Stimulated activated CD4-positive, alpha-beta T cell treated with anti-CD3 and anti-CD28 coated beads, Interleukin-2, amount 100 ng/mL, for 4 hours (primary cell): ENCODE measurements around the gene NEK4.
"Not testable (repeated sequence)": the region's sequence is repeated elsewhere in the genome, so short reads cannot be mapped to it uniquely, and the experiment has no call there.

ENCODE experiments used
- DNase-seq: peaks from one replicate; pipeline ENCODE4 v3.0.0-alpha.2; 2020; ENCODE audit warnings: low read depth

The NEK4 gene

DNA sequence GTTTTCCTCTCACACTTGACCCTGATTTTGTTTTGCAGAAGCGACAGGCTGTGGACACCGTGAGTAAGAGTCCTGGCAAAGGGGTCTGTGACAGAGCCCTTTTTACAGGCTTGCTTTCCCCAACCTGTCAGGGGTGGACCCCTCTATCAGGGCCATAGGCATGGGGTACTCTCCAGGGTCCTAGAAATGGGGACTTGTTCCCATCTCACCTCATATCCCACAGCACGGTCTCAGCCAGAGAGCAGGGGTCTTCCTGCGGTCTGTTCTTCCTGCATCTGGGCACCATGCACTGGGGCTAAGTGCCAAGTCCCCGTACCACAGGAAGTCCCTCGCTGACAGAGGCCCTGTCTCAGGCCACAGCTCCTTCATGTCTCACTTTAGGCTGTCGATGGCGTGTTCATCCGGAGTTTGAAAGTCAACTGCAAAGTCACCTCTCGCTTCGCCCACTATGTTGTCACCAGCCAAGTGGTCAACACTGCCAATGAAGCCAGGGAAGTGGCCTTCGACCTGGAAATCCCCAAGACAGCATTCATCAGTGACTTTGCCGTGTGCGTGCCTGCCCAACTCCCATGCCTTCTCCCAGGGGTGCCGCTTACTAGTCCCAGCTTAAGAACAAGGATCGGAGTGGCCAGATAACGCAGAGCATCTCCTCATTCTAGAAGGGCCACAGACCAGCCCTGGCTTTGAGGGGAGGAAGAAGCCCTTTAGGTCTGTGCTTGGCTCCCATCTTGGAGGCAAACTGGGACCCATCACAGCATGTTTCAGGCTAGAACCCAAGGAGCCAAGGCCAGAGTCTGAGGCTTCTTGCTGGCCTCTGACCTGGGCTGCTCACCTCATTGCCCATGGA lies 7.4 kb upstream of the NEK4 start:
- no peak for DNase-seq

DNA sequence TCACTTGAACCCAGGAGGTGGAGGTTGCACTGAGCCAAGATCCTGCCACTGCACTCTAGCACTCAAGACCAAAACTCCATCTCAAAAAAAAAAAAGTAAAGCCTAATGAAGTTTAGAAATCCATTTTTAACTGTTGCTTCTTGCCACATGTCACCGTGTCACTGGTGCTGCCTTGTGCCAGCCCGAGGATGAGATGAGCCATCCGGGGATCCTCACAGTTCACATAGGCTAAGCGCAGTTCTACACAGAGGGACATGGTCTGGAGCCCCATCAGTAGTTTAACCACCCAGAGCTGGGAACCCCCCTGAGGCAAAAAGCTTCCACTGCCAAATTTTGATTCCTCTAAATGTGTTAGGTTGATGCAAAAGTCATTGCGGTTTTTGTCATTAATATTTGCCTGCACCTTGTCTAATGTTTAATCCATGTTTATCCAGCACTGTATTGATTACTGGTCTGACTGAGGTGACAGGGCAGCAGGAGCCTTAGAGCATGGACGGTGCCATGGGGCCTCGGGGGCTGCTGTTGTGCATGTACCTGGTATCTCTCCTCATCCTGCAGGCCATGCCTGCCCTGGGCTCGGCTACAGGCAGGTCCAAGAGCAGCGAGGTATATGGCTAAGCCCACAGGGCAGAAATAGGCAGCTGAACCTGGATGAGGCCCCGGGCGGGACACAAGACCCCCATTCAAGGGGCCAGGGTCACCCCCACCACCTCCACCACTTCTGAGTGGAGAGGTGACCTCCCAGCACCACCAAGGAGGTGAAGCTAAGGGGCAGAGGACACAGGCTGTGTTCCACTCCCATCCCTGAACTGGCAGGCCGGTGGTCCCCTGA lies 6.6 kb upstream of the NEK4 start, which contains the start of gene ITIH1:
ITIH1 (plus strand) TSS at position 473 of the 832 bp plus-strand sequence; CDS start at position 490, 17 bp downstream.
- no peak for DNase-seq

DNA sequence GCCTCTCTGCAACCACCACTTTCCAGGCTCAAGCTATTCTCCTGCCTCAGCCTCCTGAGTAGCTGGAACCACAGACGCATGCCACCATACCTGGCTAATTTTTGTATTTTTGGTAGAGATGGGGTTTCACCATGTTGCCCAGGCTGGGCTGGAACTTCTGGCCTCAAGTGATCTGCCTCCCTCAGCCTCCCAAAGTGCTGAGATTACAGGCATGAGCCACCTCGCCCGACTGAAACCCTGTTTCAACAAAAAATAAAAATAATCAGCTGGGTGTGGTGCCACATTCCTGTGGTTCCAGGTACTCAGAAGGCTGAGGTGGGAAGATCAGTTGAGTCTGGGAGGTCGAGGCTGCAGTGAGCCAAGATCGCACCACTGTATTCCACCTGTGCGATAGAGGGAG lies 5.7 kb upstream of the NEK4 start:
- not testable (repeated sequence) for DNase-seq

DNA sequence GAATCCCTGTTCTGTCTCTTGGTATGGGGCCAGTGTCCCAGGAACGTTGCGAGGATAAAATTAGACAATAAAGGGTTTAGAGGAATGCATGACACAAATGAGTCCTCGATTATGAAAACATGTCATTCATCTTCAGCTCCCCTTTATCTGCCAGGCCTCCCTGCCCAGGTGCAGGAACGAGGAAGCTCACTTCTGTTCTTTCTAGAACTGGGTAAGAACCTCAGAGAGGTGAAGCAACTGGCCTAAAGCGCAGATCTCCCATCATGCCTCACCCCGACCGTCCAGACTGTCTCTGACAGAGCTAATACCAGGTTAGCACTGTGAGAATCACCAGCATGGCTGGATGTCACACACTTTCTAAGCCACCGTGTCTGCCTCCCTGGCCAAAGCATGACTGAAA lies 5.1 kb upstream of the NEK4 start:
- DNase-seq: no peak

DNA sequence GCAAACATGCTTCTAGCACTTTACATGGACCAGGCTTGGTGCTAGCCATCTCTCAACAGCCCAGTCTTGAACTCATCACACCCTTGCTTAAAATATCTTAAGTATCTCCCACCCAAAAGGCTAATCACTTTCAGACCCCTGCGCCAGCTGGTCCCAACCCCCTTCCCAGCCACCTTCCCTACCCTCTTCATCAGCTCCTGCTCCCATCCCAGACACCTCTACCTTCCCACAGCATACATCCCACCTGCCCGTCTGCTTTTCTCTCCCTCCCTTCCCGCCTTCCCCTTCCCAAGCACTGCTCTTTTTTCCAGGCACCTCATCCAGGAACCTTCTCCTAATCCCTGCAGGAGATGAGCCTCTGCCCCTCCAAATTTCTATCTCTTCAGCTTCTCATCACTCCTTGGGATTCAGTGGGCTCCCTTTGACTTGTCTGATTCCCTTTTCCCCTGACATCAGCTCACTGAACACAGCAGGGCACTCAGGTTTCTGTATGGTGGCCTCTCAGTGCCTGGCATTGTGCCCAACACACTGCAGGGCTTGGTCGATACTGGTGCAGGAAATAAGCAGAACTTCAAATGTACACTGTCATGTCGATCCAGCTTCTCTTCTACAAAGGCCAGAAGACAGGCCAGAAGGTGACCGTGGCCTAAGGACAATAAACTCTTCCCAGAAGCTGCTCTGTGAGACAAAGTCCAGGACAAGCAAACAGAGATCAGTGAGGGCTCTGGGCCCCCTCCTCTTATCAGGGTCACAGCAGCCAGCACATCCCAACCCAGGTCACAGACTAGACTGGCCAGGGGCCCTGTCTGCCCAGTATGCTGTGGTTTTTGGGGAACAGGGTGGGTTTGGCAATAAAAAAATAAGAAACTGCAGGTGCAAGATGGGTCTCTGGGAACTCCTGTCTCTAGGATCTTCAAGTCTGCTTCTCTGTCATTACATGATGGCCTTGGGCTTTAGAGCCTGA lies 4.4 kb upstream of the NEK4 start:
- DNase-seq: no peak

DNA sequence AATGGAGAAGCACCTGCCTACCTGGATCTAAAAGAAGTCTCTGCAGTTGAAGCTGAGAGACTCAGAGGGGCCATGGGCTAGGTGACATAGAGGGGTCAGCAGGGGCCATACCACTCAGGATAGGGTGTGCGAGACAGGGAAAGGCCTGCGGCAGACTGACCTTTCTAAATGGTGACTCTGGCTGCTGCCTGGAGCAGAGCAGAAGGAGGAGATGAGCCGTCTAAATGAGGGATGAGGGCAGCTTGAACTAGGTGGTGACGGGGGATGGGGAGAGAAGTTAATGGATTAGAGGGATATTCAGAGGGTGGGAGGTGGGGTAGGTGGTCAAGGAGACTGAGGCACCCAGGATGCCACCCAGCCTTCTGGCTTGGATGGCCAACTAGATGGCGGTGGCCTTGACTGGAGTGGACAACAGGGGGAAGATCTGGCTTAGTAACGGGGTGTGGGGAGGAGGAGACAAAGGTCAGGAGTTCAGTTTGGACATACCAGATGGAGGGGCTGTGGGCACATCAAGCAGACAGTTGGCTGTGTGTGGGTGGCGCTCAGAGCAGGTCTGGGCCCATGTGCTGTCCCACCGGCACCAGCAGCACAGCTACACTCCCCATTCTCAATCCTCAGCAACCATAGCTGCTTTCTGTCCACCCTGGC lies 3.5 kb upstream of the NEK4 start:
- DNase-seq: no peak

DNA sequence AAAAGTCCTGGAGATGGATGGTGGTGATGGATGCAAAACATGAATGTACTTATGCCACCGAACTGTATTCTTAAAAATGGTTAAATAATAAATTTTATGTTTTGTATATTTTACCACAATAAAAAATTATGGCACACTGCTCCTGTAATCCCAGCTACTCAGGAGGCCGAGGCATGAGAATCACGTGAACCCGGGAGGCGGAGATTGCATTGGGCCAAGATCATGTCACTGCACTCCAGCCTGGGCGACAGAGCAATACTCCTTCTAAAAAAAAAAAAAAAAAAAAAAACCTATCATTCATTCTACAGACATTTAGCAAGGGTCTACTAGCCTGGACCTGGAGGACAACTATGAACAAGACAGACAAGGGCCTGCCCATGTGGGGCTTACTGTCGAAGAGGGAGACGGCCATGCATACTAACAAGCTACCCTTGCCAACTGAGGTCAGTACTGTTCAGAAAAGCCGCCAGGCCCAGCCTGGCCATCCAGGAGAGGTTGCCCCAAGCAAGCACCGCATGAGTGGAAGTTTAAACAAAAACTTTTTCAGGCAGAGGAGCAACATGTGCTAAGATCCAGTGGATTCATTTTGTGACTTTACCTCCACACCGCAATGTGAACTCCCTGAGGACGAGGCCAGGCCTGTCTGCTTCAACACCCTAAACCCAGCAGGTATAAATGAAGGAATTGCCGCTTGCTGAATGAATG lies 2.8 kb upstream of the NEK4 start:
- DNase-seq: no peak

DNA sequence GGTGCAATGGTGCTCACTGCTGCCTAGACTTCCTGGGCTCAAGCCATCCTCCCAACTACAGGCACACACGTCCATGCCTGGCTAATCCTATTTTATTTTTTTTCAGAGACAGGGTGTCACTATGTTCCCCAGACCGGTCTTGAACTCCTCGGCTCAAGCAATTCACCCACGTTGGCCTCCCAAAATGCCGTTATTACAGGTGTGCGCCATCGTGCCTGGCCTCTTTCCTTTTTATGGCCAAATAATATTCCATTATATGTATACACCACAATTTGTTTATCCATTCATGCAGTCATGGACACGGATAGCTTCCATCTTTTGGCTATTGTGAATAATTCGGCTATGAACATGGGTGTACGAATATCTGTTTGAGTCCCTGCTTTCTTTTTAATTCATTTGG lies 962 bp upstream of the NEK4 start:
- DNase-seq: no peak

DNA sequence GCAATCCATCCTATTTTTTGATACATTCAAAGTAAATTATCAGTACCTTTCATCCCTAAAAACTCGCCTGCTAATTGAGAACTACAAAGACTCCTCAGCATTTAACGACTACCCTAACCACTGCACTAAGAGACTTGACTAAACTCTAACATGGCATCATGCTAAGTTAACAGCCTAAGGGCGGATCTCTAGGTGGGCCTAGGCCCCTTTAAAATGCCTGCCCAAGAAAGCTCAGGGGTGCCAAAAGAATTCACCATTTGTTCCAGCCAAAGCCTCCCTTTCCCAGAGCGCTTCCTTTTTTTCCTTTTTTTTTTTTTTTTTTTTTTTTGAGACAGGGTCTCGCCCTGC lies 568 bp upstream of the NEK4 start:
- no peak for DNase-seq

DNA sequence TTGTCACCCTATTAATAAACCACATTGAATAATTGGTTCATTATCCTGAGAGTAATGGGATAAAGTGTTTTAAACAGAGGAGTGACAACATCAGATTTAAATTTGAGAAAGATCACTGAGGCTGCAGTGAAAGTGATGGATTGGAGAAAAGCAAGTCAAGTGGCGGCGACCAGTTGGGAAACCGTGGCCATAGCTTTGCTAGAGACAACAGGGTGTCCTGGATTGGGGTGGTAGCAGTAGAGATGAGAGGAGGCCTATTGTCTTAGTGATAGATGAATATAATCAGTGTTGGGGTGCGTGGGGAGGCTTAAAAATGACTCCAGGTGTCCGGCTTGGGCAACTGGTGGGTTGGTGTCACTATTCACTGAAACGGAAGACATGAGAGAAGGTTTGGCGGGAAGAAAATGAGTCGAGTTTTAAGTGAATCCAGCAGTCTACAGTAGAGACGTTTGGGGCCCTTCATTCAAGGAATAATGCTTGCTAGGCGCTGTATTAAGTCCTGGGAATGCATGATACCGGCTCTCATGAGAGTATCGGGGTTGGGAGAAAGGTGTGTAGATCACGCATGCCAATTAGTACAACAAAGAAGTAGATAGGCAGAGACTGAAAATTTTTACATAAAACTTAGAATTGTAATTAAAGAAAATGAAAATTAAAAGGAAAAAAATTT lies 819 bp downstream of the NEK4 start:
- DNase-seq: no peak

DNA sequence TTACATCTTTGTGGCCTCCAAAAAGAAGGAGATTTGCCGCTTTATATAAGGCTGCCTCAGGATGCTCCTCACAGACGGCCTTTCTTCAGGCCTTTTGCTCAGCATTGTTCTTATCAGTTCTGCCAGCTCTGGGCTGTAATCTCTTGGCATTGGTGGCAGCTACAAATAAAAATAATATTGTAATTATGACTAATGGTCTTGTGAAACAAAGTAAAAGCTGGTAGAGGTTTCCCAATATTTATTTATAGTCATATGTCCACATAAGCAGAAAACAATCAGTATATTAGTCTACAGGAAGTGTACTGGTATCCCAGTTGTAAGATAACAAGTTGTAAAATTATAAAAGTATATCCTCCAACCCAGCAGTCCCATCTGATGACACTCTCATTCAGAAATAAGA lies 7.3 kb downstream of the NEK4 start:
- no peak for DNase-seq

DNA sequence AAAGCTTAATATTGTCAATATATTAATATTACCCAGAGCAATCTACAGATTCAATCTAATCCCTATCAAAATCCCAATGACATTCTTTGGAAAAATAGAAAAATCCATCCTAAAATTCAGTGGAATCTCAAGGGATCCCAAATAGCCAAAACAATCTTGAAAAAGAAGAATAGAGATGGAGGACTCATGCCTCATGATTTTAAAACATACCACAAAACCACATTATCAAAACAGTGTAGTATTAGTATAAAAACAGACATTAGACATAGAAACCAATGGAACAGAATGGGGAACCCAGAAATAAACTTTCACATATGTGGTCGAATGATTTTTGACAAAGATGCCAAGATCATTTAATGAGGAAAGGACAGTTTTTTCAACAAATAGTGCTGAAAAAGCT lies 14.6 kb downstream of the NEK4 start:
- no peak for DNase-seq

DNA sequence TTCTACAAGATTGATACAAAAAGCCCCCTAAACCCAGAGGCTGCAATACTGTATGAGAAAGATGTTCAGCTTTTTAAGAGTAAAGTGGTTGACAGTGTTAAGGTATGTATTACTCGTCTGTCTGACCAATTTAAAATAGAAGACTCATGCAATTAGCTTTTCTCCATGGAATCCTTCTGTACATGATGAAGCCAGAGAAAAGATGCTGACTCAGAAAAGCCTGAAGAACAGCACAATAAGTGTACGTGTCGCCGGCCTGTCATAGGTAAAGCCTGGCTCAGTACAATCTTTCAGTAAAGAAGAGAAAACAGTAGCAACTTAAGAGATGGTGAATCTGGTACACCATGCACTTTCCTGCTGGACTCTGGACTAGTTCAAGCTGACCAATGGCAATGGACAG lies 16.4 kb downstream of the NEK4 start:
- no peak for DNase-seq

DNA sequence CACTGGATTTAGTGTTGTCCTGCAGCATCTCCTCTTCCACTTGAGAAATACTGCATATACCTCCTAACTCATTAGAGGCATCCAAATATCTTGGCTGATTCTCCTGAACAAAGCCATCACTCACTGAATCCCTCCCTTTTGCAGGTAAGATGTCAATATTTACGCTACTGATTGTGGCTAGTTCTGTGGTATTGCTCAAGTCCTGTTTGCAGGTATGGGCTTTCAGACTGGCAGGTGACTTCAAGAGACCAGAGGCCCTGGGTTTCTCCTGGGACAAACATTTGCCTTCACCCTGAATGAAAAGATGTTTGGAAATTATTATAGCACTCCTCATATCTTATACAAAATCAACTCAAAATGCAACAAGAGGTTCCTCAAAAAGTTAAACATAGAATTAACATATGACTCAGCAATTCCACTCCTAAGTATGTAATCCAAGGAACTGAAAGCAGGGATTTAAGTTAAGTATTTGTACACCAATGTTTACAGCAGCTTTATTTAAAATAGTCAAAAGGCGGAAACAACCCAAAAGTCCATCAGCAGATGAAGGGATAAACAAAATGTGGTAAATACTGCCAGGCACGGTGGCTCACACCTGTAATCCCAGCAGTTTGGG lies 18.6 kb downstream of the NEK4 start:
- DNase-seq: no peak

DNA sequence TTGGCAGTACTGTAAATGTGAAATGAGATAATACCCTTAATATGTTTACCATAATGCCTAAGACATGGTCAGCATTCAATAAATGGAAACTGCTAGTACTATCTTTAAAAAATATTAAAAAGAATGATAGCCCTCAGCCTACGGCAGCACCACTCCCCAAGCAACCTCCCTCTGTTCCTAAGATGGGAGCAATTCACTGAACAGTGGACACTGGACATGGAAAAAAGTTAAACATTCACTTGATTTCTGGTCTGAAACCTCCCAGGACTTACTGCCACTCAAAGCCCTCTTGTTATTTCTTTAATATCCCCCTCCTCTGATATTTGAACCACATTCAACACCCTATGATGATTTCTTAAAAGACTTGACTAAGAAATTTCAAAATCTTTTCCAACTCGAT lies 27.0 kb downstream of the NEK4 start:
- DNase-seq: no peak

DNA sequence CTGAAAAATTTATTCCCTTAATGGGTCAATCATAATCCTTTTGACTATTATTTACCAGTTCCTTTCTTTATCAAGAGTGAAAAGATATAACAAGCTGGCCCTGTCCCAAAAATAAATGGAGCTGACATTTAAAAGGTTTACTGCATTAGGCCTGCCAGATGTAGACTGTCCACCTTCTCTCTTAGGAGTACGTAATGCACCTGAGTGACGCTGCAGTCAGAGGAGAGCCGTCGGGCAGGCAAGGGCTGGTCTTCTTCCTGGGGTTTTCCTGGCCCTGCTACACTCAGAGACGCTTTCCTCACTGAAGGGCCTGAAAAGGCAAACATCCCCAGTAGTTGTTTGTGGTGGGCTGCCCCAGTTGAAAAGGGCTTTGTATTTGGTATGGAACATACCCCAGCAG lies 27.6 kb downstream of the NEK4 start:
- DNase-seq: no peak

DNA sequence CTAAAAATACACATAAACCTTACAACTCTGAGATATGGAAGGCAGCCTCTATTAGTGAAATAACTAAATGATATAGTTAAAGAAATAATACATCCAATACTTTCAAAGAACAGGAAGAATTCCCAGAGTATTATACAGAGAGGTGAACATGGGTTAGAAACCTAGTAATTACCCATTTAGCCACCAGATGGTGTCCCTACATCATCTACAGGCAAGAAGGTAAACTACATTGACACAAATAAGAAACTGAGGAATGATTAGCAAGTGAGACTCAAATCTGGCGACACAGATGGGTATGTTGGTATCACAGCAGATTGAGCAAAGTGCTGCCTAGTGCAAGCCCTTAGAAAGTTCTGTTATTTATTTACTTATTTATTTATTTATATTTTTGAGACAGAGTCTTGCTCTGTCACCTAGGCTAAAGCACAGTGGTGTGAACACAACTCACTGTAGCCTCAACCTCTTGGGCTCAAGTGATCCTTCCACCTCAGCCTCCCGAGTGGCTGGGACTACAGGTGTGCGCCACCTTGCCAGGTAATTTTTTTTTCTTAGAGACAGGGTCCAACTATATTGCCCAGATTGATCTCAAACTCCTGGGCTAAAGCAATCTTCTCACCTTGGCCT lies 28.2 kb downstream of the NEK4 start:
- no peak for DNase-seq

DNA sequence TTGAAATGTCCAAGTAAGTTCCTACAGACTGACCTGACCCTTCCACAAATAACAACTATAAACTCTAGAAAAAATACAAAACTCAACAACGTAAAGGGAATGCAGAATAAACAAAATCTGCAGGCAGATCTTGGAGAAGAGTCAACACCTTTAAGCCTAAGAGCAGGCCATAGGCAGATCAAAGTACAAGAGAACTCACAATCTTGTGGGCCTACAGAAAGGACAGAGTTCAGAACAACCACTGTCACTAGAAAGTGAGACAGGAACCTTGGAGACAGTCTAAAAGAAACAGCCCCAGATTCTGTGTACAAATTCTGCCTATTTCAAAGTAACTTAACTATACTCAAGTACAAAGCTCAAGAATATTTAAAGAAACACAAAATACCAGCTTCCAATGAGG lies 31.0 kb downstream of the NEK4 start:
- no peak for DNase-seq

DNA sequence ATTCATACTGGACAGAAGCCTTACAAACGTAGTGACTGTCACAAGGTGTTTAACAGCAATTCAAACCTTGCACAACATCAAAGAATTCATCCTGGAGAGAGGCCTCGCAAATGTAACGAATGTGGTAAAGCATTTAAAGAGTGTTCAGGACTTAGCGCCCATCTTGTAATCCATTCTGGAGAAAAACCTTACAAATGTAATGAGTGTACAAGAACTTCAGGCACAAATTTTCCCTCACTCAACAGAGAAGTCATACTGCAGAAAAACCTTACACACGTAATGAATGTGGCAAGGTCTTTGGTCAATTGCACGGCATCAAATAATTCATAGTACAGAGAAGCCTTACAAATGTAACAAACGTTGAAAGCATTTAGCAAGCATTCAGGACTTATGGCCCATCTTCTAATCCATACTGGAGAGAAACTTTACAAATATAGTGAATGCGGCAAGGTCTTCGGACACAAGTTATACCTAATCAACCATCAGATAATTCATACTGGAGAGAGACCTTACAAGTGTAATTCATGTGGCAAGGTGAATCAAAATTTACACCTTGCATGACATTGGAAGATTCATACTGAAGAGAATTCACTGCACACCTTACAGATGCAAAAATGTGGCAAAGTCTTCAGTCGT lies 37.4 kb downstream of the NEK4 start:
- no peak for DNase-seq
